A673 (cell line): Measurements from ENCODE around the gene HBS1L. TPM values are rescaled to one million over a fixed set of nuclear protein-coding genes. Genes with fewer than 3 reads are reported as not detected.

Experiments
- BruUV-seq: library from RNA; stranded (reverse); fragments of 400-500 nt; replicated peaks from 2 replicates; lab custom pipeline; 2021; lab: Mats Ljungman, UMichigan
- CTCF ChIA-PET: fragments of 300-600 bp; sonication (Branson Sonifier 250); formaldehyde crosslinking; loops from one replicate; lab custom pipeline; 2022; ENCODE audit warnings: antibody characterized with exemption; lab: Charles Lee
- POLR2A ChIA-PET: fragments of 300-600 bp; sonication (Branson Sonifier 250); formaldehyde crosslinking; loops from one replicate; lab custom pipeline; 2022; ENCODE audit warnings: antibody characterized with exemption; ENCODE audit not compliant: low non-redundant PET; lab: Charles Lee
- DNase-seq: peaks from one replicate; pipeline ENCODE4 v3.0.0-alpha.2; 2015; ENCODE audit warnings: low spot score
- H3K27ac ChIP-seq: fragments of 200-600 bp; sonication (generic); 2 replicates; pipeline ENCODE4 v1.5.1; 2016; ENCODE audit warnings: mixed run types, low read depth, mild to moderate bottlenecking, mixed read lengths, antibody characterized with exemption, low read length; ENCODE audit not compliant: poor library complexity, severe bottlenecking
- H3K27me3 ChIP-seq: fragments of 200-600 bp; sonication (generic); replicated peaks from 2 replicates; pipeline ENCODE4 v1.6.1; 2017; ENCODE audit warnings: mixed run types, low read depth, mild to moderate bottlenecking, mixed read lengths, antibody characterized with exemption, low read length; ENCODE audit not compliant: insufficient read depth, poor library complexity
- H3K36me3 ChIP-seq: fragments of 200-600 bp; sonication (generic); 2 replicates; pipeline ENCODE4 v1.6.1; 2016; ENCODE audit warnings: mixed run types, mild to moderate bottlenecking, mixed read lengths, antibody characterized with exemption, low read length; ENCODE audit not compliant: insufficient read depth, poor library complexity, severe bottlenecking
- H3K4me1 ChIP-seq: fragments of 200-600 bp; sonication (generic); 2 replicates; pipeline ENCODE4 v1.6.1; 2017; ENCODE audit warnings: mixed run types, mild to moderate bottlenecking, mixed read lengths, antibody characterized with exemption, low read length; ENCODE audit not compliant: insufficient read depth, poor library complexity, severe bottlenecking
- H3K4me3 ChIP-seq: fragments of 200-600 bp; sonication (generic); 2 replicates; pipeline ENCODE4 v1.5.1; 2016; ENCODE audit warnings: low read depth, mixed run types, mild to moderate bottlenecking, mixed read lengths, low read length; ENCODE audit not compliant: poor library complexity, severe bottlenecking
- H3K9me3 ChIP-seq: fragments of 200-600 bp; sonication (generic); 2 replicates; pipeline ENCODE4 v1.6.1; 2016; ENCODE audit warnings: mixed run types, low read depth, mild to moderate bottlenecking, mixed read lengths, antibody characterized with exemption, low read length; ENCODE audit not compliant: poor library complexity, severe bottlenecking
- CTCF ChIP-seq: fragments of 300-800, 200-600 bp; sonication (generic); conservative IDR thresholded peaks from 2 replicates; pipeline ENCODE4 v1.5.1; 2017; ENCODE audit warnings: low read depth, mild to moderate bottlenecking, antibody characterized with exemption, low read length, moderate library complexity, mixed read lengths
- EZH2 ChIP-seq: fragments of 200-600 bp; sonication (generic); IDR thresholded peaks from 2 replicates; pipeline ENCODE4 v1.6.1; 2017; ENCODE audit warnings: borderline replicate concordance, low read depth, mild to moderate bottlenecking, mixed read lengths, antibody characterized with exemption, low read length; ENCODE audit not compliant: poor library complexity, severe bottlenecking
- intact Hi-C: fragments of 100-400 bp; cut with micrococcal nuclease; formaldehyde crosslinking; loops from one replicate; pipeline ENCODE4 v1.10.0; 2022; ENCODE audit not compliant: unreplicated experiment
- total RNA-seq: library from RNA; stranded (reverse); gene quantifications from 2 replicates; pipeline ENCODE4 v1.2.3, GENCODE V29; 2021

Gene HBS1L
- total RNA-seq, 1 experiment from 2014 or later = 106 TPM

DNA sequence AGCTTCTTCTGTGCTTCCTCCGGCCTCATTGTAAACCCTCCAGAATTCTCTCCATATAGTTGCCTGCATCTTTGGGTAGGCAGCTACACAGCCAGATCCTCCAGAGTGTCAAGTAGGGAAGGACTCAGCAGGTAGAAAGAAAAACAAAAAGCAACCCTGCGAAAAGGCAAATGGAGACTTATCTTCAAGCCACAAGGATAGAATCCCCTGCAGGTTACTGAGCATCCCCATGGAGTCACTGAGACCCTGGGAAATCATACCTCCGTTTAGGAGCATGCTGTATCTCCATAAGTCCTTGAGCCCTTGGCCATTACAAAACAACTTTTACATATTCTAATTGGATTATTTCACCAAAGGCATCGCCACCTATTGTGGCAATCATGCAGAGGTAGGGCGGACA, 133.3 kb downstream of the HBS1L start:
- DNase-seq = no peak
- no peak overlapping the region for H3K4me3 ChIP-seq
- H3K4me1 ChIP-seq = no peaks in the 10 kb centered on the region
- TF ChIP-seq EZH2 (no peak), CTCF (no peak)
- no peaks in the 10 kb centered on the region for H3K27me3 ChIP-seq
- intact Hi-C loops = no loop called here
- no peak overlapping the region for H3K27ac ChIP-seq
- ChIA-PET CTCF (no interaction called here), POLR2A (no interaction called here)
- no TSS peak for BruUV-seq
- no peaks in the 10 kb centered on the region for H3K36me3 ChIP-seq
- no peaks in the 10 kb centered on the region for H3K9me3 ChIP-seq

DNA sequence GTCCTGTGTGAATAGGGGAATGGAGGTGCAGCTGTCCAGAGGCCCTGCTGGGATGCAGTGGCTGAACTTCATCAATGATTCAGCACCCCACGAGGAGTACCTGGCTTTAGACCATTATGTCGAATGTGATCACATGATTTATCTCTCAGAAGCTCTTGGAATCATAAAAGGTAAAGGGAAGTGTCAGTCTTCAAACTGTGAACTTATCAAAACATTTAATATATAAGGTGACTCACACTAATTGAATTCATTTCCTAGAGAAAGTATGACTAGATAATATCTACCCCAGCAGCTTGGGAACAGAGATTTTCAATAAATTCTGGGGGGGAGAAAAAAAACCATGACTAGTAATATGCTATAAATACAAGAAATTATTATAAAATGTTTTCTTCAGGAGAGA, 134.2 kb downstream of the HBS1L start:
- no peak overlapping the region for H3K4me3 ChIP-seq
- H3K9me3 ChIP-seq = no peaks in the 10 kb centered on the region
- intact Hi-C loops = no loop called here
- POLR2A ChIA-PET = no interaction called here
- no peaks in the 10 kb centered on the region for H3K4me1 ChIP-seq
- DNase-seq = no peak
- CTCF ChIA-PET = no interaction called here
- H3K27me3 ChIP-seq = no peaks in the 10 kb centered on the region
- TF ChIP-seq EZH2 (no peak), CTCF (no peak)
- no TSS peak for BruUV-seq
- H3K27ac ChIP-seq = no peak overlapping the region
- H3K36me3 ChIP-seq = no peaks in the 10 kb centered on the region

DNA sequence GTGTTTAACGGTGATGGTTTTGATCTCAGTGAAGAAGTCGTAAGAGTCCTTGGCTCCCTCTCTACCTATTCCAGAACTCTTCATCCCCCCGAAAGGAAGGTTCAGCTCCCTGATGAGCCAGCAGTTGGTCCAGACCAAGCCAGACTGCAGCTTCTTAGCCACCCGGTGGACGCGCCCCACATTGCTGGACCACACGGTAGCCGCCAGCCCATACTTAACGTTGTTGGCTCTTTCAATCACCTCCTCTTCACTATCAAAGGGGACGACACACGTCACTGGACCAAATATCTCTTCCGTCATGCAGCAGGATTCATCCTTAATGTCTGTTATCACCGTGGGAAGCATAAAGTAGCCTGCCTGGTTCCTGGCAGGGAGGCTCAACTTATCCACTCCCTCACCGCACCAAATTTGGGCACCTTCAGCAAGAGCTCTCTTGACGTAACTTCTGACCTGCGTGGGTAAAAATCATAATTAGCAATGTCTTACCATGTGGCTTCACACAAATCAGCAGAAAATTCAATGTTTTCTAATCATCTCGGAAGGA, 136.1 kb downstream of the HBS1L start:
- H3K4me3 ChIP-seq = no peak overlapping the region
- no peak for DNase-seq
- intact Hi-C loops = no loop called here
- no TSS peak for BruUV-seq
- ChIA-PET CTCF (no interaction called here), POLR2A (no interaction called here)
- TF ChIP-seq CTCF (0 out of 2 replicates have a peak, but pooled peaks have one; percentile 15), EZH2 (no peak)
- no peak overlapping the region for H3K27ac ChIP-seq
- no peaks in the 10 kb centered on the region for H3K36me3 ChIP-seq
- H3K4me1 ChIP-seq = no peaks in the 10 kb centered on the region
- no peaks in the 10 kb centered on the region for H3K9me3 ChIP-seq
- no peaks in the 10 kb centered on the region for H3K27me3 ChIP-seq
